Activated CD4-positive, alpha-beta T cell treated with anti-CD3 and anti-CD28 coated beads, Interleukin-2, amount 50 U/mL, for 4 hours (primary cell): ENCODE results near the gene ZNRF1.
"Not testable (repeated sequence)": the region's sequence is repeated elsewhere in the genome, so short reads cannot be mapped to it uniquely, and the experiment has no call there.

Experiments
- DNase-seq, 2 experiments: peaks; one replicate each; pipeline ENCODE4 v3.0.0-alpha.2; 2020

The ZNRF1 gene

DNA sequence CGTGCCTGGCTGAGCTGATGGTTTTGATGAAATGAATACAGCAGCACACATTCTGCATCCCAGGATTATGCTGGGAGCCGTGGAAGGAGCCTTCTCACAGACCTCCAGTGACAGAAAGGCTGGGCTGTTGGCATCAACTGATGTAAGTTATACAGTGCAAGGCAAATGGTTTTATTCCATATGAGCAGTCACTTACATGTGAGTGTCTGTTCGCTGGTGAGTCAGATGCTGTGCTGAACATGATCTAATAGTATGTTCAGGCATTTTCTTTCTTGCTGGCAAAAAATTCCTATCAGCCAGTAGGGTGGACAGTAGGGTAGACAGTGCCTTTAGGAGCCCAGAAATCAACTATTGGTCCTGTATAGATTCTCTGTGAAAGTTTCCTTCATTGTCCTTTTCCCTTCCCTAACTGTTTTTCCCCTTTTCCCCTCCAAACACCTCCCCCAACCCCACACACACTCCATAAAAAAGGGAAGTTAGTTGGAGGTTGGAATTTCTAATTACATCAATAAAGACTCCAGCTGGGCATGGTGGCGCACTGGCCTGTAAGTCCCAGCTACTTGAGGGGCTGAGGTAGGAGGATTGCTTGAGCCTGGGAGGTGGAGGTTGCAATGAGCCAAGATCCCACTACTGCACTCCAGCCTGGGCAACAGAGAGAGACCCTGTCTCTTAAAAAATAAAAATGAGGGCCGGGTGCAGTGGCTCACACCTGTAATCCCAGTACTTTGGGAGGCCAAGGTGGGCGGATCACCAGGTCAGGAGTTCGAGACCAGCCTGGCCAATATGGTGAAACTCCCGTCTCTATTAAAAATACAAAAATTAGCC lies 81.6 kb downstream of the ZNRF1 start:
- no peak for DNase-seq

GRCh38 chr16:75081179-75081859 lies 82.5 kb downstream of the ZNRF1 start:
- DNase-seq = no peak

DNA sequence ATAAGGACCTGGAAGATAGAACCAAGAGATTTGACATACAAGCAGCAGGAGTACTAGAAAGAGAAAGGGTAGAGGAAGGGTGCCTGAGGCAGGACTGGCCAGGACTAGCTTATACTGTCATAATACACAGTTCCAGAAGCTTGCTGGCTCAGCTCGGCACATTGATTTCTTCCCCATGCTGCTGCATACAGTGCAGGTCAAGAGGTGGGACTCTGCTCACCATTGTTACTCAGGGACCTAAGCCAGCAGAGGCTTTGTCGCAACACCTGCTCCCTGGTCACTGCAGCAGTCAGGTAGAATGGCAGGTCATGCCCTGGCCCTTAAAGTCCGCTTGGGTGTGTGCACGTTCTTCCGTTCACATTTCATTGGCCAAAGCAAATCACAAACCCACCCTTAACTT lies 85.0 kb downstream of the ZNRF1 start:
- DNase-seq = no peak

DNA sequence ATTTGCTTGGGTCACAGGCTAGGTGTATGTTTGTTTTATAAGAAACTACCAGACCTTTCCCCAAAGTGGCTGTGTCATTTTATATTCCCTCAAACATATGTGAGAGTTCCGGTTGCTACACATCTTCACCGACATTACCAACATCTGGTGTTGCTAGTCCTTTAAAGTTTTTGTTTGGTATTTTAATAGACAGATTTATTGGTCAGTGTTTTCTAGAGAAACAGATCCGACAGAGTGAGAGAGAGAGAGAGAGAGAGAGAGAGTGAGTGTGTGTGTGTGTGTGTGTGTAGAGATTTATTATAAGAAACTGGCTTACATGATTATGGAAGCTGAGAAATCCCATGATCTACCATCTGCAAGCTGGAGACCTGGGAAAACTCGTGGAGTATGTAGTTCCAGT lies 86.7 kb downstream of the ZNRF1 start:
- DNase-seq = no peak

DNA sequence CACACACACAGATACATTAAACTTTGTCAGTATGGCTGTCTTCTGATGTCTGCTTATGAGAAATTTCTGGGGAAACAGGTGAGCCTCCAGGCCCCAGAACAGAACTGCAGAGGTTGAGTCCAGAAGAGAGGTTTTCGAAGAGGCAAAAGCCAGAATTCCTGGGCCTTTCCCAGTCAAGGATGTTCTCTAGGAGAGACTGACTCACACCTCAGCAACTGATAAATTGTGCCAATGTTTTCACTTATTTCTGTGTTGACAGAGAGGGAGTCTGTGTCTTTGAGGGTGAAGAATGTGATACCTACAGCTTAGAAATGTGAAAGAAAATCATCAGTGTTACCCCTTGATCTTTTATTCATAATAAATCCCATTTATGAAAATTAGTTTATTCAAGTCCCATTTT lies 87.5 kb downstream of the ZNRF1 start:
- DNase-seq = no peak

- DNase-seq = no peak
Observed at GRCh38 chr16:75086688-75087374, 88.0 kb downstream of the ZNRF1 start.

DNA sequence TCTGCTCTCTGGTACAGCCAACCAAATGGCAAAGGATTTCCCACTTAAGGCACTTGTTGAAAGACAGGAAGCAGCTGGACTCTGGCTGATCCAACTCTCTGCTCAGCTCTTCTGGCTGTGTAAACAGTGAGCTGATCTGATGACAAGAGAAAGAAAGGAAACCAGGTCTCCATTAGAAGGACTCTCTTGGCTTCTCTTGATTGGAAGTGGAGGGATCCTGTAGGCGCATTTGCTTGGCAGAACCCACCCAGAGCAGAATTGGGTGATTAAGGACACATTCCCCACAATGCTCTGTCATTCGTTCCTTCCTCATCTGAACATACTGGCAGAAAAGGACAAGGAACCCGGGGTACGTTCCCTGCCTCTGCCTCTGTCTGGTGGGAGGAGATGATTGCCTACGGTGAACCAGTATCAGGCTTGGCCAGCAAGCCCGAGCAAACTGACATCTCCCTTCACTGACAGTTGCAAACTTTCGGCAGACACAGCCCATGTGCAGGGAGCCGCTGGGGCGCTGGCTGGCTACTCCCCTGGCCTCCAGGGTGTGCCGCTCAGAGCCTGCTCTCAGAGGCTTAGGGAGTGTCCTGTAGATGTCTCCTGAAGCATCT lies 88.7 kb downstream of the ZNRF1 start:
- no peak for DNase-seq

DNA sequence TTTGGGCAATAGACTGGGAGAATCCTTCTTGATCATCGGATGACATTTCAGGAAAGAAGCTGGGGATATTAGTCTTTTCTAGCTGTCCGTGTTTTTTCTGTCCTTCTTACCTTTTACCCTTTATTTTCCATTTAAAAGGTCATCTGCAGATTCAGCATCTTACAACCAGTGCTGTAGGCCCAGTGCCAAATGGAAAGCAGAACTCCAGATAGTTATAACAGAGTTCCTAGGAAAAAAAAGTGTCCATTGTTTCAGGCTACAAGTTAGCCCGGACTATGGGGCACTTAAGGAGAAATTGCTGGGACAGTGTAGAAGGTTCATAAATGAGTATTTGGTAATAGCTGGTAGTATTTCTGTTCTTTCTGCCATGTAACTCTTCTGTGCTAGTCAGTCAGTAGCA lies 89.4 kb downstream of the ZNRF1 start:
- DNase-seq = no peak

DNA sequence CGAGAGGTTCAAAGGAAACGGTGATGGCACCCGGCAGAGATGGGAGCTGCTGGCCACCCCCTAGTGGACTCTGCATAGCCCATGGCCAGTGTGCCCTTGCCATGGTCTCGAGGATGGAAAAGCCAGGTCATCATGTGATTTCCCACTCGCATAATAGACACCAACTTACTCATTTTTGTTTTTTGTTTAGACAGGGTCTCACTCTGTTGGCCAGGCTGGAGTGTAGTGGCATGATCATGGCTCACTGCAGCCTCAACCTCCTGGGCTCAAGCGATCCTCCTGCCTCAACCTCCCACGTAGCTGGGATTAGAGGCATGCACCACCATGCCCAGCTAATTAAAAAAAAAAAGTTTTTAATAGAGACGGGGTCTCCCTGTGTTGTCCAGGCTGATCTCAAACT lies 90.1 kb downstream of the ZNRF1 start:
- no peak for DNase-seq

GRCh38 chr16:75089486-75090202 lies 90.8 kb downstream of the ZNRF1 start:
- DNase-seq = no peak

DNA sequence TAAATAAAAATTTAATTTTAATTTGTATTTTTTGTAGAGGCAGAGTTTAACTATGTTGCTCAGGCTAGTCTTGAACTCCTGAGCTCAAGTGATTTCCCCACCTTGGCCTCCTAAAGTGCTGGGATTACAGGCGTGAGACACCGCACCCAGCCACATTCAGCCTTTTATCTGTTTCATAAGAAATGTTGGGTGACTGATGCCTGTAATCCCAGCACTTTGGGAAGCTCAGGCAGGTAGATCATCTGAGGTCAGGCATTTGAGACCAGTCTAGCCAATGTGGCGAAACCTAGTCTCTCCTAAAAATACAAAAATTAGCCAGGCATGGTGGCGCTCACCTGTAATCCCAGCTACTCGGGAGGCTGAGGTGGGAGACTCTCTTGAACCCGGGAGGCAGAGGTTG lies 92.1 kb downstream of the ZNRF1 start:
- not testable (repeated sequence) for DNase-seq

DNA sequence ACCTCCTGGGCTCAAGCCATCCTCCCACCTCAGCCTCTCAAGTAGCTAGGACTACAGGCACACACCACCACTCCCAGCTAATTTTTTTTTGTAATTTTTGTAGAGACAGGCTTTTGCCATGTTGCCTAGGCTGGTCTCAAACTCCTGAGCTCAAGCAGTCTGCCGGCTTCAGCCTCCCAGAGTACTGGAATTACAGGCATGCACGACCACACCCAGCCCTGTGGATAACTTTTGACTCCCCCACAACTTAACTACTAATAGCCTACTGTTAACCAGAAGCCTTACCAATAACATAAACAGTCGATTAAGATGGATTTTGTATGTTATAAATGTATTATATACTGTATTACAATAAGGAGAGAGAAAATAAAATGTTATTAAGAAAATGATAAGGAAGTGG lies 92.8 kb downstream of the ZNRF1 start:
- not testable (repeated sequence) for DNase-seq

- no peak for DNase-seq
Observed at GRCh38 chr16:75092777-75093176, 94.0 kb downstream of the ZNRF1 start.

DNA sequence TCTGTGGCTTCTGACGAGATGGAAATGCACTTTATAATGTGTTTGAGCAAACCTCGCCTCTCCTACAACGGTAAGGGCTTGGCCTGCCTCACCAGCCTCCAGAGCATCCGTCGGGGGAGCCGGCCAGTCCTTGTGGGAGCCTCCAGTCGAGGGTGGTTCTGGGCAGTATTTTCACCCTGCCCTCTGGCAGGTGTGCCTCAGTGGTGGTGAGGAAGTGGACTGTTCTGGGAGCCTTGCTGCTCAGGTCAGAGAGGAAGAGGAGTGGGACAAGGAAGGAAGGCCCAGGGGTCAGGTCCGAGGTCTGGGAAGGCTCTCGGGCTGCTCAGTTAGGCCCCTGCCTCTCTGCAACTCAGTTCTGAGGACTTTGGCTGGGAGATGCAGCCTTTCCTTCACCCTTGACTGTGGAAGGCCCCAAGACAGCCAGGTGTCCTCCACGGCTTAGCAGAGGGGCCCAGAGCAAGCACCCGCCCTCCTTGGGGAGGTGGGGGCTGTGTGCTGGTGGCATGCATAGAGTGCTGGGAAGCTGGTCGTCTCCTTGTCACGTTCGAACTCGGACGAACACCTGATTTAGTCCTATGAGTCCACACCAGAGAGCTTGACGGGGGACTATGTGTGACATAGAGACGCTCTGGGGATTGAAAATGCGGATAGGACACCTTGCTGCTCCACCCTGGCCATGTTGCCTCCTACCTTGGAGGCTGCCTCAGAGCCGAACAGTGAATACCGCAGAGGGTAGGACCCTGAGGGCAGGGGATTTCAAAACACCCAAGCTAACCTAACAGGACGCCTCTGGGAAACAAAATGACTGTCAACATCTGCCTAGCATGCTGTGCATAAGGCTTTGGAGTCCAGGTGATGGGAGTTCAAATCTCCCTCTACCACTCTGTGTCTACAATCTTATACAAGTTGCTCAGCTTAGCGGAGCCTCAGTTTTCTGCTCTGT lies 95.0 kb downstream of the ZNRF1 start:
- no peak for DNase-seq

DNA sequence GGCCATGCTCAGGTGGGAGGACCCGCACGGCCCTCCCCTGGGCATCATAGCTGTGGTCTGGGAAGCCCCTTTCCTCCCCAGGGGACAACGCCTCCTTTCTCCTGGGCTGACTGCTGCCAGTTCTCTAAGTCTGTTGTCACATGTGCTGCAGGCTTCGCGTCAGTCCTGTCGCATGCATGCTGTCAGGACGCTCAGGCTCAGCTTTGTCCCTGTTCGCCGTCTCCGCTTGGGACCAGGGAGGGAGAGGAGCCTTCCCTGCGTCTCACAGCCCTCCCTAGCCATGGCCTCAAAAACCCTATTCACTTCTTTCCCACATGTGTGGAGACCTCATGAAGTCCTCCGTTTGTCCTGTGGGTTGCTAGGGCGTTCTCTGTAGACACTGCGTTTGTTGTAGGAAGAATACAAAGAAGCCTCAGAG lies 96.4 kb downstream of the ZNRF1 start:
- DNase-seq = no peak

DNA sequence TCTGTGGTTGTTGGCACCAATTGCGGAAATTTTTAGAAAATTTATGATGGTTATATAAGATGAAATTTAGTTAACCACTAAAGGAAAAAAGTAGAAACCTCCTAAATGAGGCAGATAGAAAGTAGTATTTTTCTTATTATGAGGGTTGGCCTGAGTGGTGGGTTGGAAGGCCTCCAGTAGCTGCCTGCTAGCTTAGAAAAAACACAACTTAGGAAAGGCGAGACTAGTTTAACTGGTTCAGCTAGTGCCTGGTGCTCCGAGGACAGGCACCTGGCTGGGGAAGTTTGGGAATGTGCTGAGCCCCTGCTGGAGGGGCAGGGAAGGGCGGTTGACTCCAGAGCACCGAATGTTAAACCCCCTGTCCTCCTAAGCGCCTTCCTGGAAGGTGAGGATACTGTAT lies 97.8 kb downstream of the ZNRF1 start:
- no peak for DNase-seq

DNA sequence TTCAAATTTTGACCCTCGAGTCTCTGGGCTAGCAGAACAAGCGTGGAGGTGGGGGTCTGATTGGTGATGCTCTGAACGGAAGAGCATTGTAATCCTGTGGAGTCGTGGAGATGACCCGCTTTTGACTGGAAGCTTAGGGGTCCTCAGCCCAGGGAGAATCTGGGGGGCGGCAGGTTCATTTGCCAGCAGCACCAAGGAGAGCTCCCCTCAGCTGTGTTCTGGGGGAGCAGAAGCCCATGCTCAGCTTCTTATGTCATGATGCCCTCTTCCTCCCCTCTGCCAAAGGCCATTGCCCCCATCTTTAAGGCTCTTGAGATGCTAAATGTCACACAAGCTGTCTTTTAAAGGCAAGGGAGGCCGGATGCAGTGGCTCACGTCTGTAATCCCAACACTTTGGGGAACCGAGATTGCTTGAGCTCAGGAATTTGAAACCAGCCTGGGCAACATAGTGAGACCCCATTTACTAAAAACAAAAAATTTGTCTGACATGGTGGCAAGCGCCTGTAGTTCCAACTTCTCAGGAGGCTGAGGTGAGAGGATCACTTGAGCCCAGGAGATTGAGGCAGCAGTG lies 98.5 kb downstream of the ZNRF1 start:
- no peak for DNase-seq

GRCh38 chr16:75097941-75098901 lies 99.4 kb downstream of the ZNRF1 start:
- peak; percentile 68 to 73 for DNase-seq

DNA sequence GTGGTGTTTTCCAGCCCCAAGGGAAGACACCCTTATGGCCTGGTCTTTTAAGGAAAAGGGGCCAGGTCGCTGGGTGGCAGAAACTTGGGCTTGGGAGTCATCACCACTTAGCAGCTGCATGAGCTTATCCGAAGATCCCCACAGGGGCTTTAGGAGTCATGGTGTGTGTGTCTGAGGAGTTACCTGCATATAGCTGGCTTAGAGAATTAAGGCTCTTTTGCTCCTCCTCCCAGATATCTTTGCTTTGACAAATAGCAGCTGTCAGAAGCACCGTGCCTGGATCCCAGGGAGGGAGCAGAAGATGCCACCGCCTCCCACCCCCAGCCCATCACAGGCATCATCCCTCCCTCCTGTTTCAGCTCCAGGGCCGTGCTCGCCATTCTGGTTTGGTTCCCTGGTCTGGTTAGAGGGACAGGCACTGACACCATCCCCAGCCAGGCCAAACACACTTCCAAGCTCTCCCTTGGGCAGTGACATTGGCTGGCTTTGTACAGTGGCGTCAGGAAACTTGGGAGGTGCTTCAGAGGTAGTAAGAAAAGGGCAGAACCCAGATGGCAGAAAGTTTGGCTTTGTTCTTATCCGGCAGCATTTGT lies 100.3 kb downstream of the ZNRF1 start:
- DNase-seq = no peak
